Activated CD4-positive, alpha-beta T cell treated with anti-CD3 and anti-CD28 coated beads, Interleukin-2, amount 10 ng/mL, durations not matched to agents 24 days and 14 days (primary cell): Measurements from ENCODE around the gene UFC1. TPM values are rescaled to one million over a fixed set of nuclear protein-coding genes. Genes with fewer than 3 reads are reported as not detected.

ENCODE experiments used
- DNase-seq: peaks from one replicate; pipeline ENCODE4 v3.0.0; 2022
- H3K27ac Mint-ChIP-seq: one replicate; pipeline ENCODE4 v1.8.0; 2022; ENCODE audit warnings: mild to moderate bottlenecking, mixed read lengths
- H3K27me3 Mint-ChIP-seq: one replicate; pipeline ENCODE4 v1.8.0; 2022; ENCODE audit warnings: mixed read lengths
- H3K36me3 Mint-ChIP-seq: one replicate; pipeline ENCODE4 v1.8.0; 2022; ENCODE audit warnings: low read depth, mild to moderate bottlenecking, mixed read lengths
- H3K4me1 Mint-ChIP-seq: one replicate; pipeline ENCODE4 v1.8.0; 2021; ENCODE audit warnings: mixed read lengths
- H3K4me3 Mint-ChIP-seq: one replicate; pipeline ENCODE4 v1.8.0; 2022; ENCODE audit warnings: mild to moderate bottlenecking, moderate library complexity, mixed read lengths
- H3K9me3 Mint-ChIP-seq: one replicate; pipeline ENCODE4 v1.8.0; 2021; ENCODE audit warnings: mixed read lengths
- intact Hi-C: fragments of 100-400 bp; cut with micrococcal nuclease; formaldehyde crosslinking; loops from one replicate; pipeline ENCODE4 v1.15.1; 2023
- total RNA-seq: library from RNA; stranded (reverse); gene quantifications from 2 replicates; pipeline ENCODE4 v1.2.3, GENCODE V29; 2022

The UFC1 gene
- total RNA-seq, 1 donor from 2014 or later = 86.6 TPM

- Mint-ChIP-seq H3K27me3 (no peaks in the 10 kb centered on the region), H3K4me3 (no peak overlapping the region), H3K36me3 (peaks cover 22% of the 10 kb centered on the region), H3K27ac (no peak overlapping the region), H3K9me3 (no peaks in the 10 kb centered on the region), H3K4me1 (peaks cover 66% of the 10 kb centered on the region)
- DNase-seq = no peak
- intact Hi-C loops = no loop called here
Measured at GRCh38 chr1:161179698-161180097, 25.9 kb downstream of the UFC1 start.

DNA sequence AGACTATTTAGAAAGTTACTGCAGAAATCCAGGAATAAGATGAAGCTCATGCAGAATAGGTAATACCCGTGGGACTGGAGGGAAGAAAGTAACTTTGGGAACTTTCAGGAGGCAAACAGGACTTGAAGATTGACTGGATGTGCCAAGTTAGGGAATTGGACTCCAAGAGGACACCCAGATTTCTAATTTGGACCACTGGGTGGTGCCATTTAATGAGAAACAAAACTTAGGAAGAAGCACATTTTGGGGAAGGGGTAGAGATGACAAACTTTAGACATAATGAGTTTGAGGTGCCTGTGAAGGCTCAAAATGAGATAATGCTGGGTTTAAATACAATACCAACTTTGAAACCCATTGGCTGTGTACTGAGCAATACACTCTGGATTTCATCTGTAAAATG lies 26.9 kb downstream of the UFC1 start:
- Mint-ChIP-seq H3K9me3 (no peaks in the 10 kb centered on the region), H3K4me3 (peak overlapping the region; percentile 25), H3K27ac (peak overlapping the region; percentile 74), H3K27me3 (no peaks in the 10 kb centered on the region), H3K36me3 (peaks cover 13% of the 10 kb centered on the region), H3K4me1 (peaks cover 65% of the 10 kb centered on the region)
- no peak for DNase-seq
- intact Hi-C loops = no loop called here

DNA sequence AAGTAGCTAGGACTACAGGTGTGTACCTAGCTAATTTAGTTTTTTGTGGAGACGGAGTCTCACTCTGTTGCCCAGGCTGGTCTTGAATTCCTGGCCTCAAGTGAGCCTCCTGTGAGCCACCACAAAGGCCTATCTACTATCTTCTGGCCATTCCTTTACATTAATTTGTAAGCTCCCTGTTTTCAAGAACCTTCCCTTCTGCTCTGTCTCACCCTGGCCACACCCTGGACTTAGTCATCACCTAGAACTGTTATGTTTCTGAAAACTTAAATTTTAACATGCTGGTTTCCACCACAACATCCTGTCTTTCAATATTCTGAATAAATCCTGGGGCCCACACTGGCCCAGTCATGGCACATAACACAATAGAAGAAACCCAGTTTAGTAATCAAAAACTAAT lies 28.4 kb downstream of the UFC1 start:
- DNase-seq = peak; percentile 88
- peaks cover 3% of the 10 kb centered on the region for H3K36me3 Mint-ChIP-seq
- no peaks in the 10 kb centered on the region for H3K9me3 Mint-ChIP-seq
- H3K4me3 Mint-ChIP-seq = peak overlapping the region; percentile 51
- intact Hi-C loops = loop anchor here (1.0 to 2.0 kb wide), 2 partner anchors 15 to 43 kb away; partner anchors contain the start of gene PPOX
- peak overlapping the region; percentile 96 for H3K27ac Mint-ChIP-seq
- no peaks in the 10 kb centered on the region for H3K27me3 Mint-ChIP-seq
- peaks cover 68% of the 10 kb centered on the region for H3K4me1 Mint-ChIP-seq

DNA sequence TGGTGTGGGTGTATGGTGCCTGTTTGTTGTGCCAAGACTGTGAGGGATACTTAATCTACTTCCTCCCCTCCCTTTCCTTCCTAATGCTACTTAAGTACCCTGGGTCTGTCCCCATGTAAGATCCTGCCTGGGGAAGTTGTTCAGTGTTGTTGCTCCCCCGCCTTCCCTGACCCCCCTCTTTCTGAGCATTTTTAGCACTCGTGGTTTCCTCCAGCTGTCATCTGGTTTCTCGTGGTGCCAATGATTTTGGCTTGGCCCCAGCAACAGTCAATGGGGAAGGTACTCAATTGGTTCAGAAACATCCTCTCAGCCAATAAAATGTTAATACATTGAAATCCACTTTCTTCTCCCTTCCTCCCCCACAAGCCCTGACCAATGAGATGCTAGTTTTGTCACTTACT lies 31.5 kb downstream of the UFC1 start:
- Mint-ChIP-seq H3K9me3 (no peaks in the 10 kb centered on the region), H3K27ac (peak overlapping the region; percentile 96), H3K4me1 (peaks cover 69% of the 10 kb centered on the region), H3K36me3 (peaks cover 2% of the 10 kb centered on the region), H3K4me3 (peak overlapping the region; percentile 75), H3K27me3 (no peaks in the 10 kb centered on the region)
- DNase-seq = peak; percentile 94
- intact Hi-C loops = loop anchor here (2.0 kb wide), 1 partner anchor 18 kb away; the partner anchor contains the start of gene NDUFS2

DNA sequence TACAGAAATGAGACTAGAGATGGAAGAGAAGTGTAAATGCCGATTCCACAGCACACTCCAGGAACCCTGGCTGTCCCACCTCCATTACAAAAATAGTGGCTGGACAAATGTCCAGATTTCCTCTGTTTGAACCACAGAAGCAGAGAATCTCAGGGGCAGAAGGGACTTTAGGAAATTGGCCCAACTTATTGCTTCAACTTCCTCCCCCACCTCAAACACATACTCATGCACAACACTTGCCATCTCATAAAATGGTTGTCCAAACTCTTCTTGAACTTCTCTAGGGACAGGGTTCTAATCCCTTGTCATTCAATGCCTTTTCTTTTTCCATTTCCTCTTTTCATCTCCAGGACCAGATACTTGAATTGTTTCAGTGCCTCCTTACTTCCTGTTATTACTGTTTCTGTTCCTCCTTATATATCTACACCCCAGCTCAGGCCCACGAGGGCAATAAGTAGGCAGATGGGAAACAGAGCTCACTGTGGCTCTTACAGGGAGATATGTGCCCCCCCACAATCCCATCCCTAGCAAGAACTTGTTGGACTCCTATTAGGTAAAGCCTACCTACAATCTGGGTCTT lies 32.0 kb downstream of the UFC1 start:
- Mint-ChIP-seq H3K27me3 (no peaks in the 10 kb centered on the region), H3K4me3 (peak overlapping the region; percentile 75), H3K36me3 (no peaks in the 10 kb centered on the region), H3K9me3 (no peaks in the 10 kb centered on the region), H3K27ac (peak overlapping the region; percentile 96), H3K4me1 (peaks cover 63% of the 10 kb centered on the region)
- DNase-seq = no peak
- intact Hi-C loops = loop anchor here (2.0 kb wide), 1 partner anchor 17 kb away; the partner anchor contains the start of gene NDUFS2

- Mint-ChIP-seq H3K27ac (peak overlapping the region; percentile 96), H3K4me1 (peaks cover 54% of the 10 kb centered on the region), H3K27me3 (no peaks in the 10 kb centered on the region), H3K36me3 (no peaks in the 10 kb centered on the region), H3K9me3 (no peaks in the 10 kb centered on the region), H3K4me3 (no peak overlapping the region)
- intact Hi-C loops = no loop called here
- no peak for DNase-seq
Measured at GRCh38 chr1:161187311-161187710, 33.5 kb downstream of the UFC1 start.

DNA sequence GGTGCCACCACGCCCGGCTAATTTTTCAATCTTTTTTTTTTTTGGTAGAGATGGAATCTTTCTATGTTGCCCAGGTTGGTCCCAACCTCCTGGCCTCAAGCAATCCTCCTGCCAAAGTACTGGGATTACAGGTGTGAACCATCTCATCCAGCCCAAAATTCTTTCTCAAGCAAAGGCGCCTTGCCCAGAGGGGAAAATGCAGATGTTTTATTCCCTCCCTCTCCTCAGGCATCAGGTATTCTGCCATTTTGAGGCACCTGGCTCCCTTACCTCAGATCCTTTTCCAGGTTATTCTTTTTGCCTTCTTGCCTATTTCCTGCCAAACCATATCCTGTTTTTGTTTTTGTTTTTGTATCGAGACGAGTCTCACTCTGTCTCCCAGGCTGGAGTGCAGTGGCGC lies 34.6 kb downstream of the UFC1 start:
- Mint-ChIP-seq H3K27me3 (no peaks in the 10 kb centered on the region), H3K4me3 (no peak overlapping the region), H3K9me3 (no peaks in the 10 kb centered on the region), H3K36me3 (no peaks in the 10 kb centered on the region), H3K27ac (no peak overlapping the region), H3K4me1 (peaks cover 55% of the 10 kb centered on the region)
- no peak for DNase-seq
- intact Hi-C loops = no loop called here

GRCh38 chr1:161189036-161189435 lies 35.3 kb downstream of the UFC1 start:
- Mint-ChIP-seq H3K4me1 (peaks cover 50% of the 10 kb centered on the region), H3K4me3 (no peak overlapping the region), H3K27me3 (no peaks in the 10 kb centered on the region), H3K27ac (no peak overlapping the region), H3K9me3 (no peaks in the 10 kb centered on the region), H3K36me3 (no peaks in the 10 kb centered on the region)
- intact Hi-C loops = no loop called here
- no peak for DNase-seq

DNA sequence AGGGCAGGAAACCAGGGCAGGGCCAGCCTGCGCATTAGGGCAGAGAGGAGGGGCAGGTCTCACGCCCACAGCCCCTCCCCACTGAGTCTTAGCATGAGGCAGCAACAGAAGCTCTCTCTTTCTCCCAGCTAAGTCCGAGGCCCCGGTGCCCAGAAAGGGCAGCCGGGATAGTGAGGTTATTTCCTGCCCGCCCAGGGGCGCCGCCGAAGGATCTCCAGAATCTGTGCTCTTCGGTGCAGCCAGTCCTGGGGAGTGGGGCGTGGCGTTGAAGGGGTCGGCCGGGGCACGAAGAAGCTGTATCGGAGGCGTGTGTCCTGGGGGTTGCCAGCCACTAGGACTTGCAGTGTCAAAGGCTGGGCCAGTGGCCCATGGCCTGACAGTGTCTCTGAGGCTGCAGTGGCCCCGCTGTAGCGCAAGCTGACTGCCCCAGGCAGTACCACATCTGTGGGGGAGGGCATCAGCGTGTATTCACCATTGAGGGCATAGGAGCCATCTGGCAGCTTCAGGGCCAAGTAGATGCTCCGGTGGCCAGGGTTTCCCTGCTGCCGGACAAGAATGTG lies 37.3 kb downstream of the UFC1 start:
- H3K36me3 Mint-ChIP-seq = no peaks in the 10 kb centered on the region
- intact Hi-C loops = no loop called here
- peaks cover 44% of the 10 kb centered on the region for H3K4me1 Mint-ChIP-seq
- H3K4me3 Mint-ChIP-seq = no peak overlapping the region
- no peaks in the 10 kb centered on the region for H3K27me3 Mint-ChIP-seq
- no peak for DNase-seq
- no peaks in the 10 kb centered on the region for H3K9me3 Mint-ChIP-seq
- H3K27ac Mint-ChIP-seq = no peak overlapping the region

DNA sequence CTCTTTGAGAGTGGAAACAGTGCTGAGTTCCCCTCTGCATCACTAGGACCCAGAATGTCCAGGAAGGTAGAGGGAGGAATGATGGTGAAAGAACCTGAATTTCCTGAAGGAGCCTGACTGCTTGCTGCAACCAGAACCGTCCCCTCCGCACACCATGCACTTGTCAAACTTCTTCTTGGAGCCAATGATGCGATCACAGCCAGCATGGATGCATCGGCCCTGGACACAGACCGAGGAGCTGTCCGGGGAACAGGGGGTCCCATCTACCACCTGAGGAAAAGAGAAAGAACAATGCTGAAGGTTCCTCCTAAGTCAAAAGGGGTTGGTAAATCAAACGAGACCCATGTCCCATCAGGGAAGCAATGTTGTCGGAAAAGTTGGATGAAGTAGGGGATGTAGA lies 38.2 kb downstream of the UFC1 start:
- Mint-ChIP-seq H3K27ac (peak overlapping the region; percentile 32), H3K4me3 (no peak overlapping the region), H3K27me3 (no peaks in the 10 kb centered on the region), H3K4me1 (peaks cover 36% of the 10 kb centered on the region), H3K9me3 (no peaks in the 10 kb centered on the region), H3K36me3 (no peaks in the 10 kb centered on the region)
- intact Hi-C loops = loop anchor here (1.0 kb wide), 1 partner anchor 190 kb away; no protein-coding TSS in a partner anchor
- no peak for DNase-seq

- H3K9me3 Mint-ChIP-seq = no peaks in the 10 kb centered on the region
- no peak overlapping the region for H3K4me3 Mint-ChIP-seq
- H3K36me3 Mint-ChIP-seq = no peaks in the 10 kb centered on the region
- H3K27me3 Mint-ChIP-seq = no peaks in the 10 kb centered on the region
- H3K27ac Mint-ChIP-seq = peak overlapping the region; percentile 87
- peak; percentile 92 for DNase-seq
- H3K4me1 Mint-ChIP-seq = peaks cover 31% of the 10 kb centered on the region
- intact Hi-C loops = loop anchor here (1.0 kb wide), 1 partner anchor 190 kb away; no protein-coding TSS in a partner anchor
Measured at GRCh38 chr1:161192476-161193465, 39.0 kb downstream of the UFC1 start.

DNA sequence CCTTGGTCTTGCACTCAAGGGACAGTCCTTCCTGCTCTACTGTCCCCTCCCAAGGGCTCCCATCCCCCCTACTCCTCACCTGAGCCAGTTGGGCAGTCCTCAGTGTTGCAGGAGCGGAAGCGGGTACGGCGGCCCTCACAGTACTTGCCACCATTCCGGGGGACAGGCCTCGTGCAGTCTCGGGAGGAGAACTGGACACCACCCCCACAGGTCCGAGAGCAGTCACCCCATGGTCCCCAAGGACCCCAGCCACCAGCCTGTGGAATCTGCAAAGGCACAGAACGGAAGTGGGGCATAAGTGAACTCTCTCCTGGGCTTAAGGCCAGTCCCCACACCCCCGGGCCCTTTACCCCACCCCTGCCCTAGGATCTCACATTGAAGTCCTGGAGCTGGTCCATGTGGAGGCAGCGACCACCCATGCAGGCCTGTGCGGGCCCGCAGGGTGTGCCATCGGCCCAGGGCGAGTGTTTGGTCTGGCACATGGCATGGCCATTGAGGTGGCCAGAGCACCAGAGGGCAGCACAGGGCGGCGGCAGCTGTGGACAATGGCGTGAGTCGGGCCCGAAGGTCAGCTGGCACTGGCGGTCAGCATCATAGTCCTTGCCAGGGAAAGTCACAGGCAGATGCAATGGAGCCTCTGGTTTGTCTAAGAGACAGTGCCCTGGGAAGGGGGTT lies 39.9 kb downstream of the UFC1 start:
- no peaks in the 10 kb centered on the region for H3K36me3 Mint-ChIP-seq
- DNase-seq = no peak
- H3K27ac Mint-ChIP-seq = no peak overlapping the region
- intact Hi-C loops = no loop called here
- H3K4me3 Mint-ChIP-seq = no peak overlapping the region
- H3K4me1 Mint-ChIP-seq = peaks cover 28% of the 10 kb centered on the region
- H3K27me3 Mint-ChIP-seq = no peaks in the 10 kb centered on the region
- H3K9me3 Mint-ChIP-seq = no peaks in the 10 kb centered on the region

DNA sequence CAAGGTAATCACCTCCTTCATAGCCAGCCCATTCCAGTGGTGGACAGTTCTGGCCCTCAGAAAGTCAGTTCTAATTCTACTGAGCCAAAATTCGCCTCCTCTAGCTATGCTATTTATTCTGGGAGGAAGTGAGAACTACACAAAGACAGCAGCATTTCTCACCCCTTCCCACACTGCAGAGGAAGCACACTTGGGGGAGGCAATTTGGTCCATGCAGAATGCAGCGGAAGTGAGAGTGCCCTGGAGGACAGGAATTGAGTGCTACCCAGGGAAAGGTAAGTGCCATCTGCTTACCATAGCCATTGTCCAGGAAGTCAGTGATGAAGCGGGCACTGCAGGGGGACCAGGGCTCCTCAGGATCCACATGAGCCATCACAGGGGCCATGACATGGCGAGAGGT lies 41.4 kb downstream of the UFC1 start:
- H3K36me3 Mint-ChIP-seq = no peaks in the 10 kb centered on the region
- peak overlapping the region; percentile 62 for H3K27ac Mint-ChIP-seq
- intact Hi-C loops = no loop called here
- no peak for DNase-seq
- no peaks in the 10 kb centered on the region for H3K27me3 Mint-ChIP-seq
- H3K4me1 Mint-ChIP-seq = peaks cover 34% of the 10 kb centered on the region
- H3K9me3 Mint-ChIP-seq = no peaks in the 10 kb centered on the region
- peak overlapping the region; percentile 7 for H3K4me3 Mint-ChIP-seq
